SK-N-SH (cell line): Measurements from ENCODE around the gene NEK6.

Source experiments
- CHD2 ChIP-seq: fragments of 150-350 bp; IDR thresholded peaks from 2 replicates; pipeline ENCODE4 v1.6.1; 2018; ENCODE audit warnings: low read length; ENCODE audit not compliant: partially characterized antibody
- CTCF ChIP-seq: fragments of 200-600 bp; sonication (generic); IDR thresholded peaks from 2 replicates; pipeline ENCODE4 v1.6.1; 2017; ENCODE audit warnings: antibody characterized with exemption, mild to moderate bottlenecking, moderate library complexity
- EP300 ChIP-seq, 2 experiments: IDR thresholded peaks; 2 replicates each; pipeline versions ENCODE4 v1.4.0 to v1.6.1; 2012; ENCODE audit warnings: borderline replicate concordance in 1 of 2, low read depth in 1 of 2, low read length in 1 of 2
- GATA2 ChIP-seq: sonication (generic); formaldehyde crosslinking; IDR thresholded peaks from 2 replicates; pipeline ENCODE4 v1.5.0; 2020; ENCODE audit warnings: mild to moderate bottlenecking, missing genetic modification reagents
- JUND ChIP-seq: IDR thresholded peaks from 2 replicates; pipeline ENCODE4 v1.4.0; 2012
- MXI1 ChIP-seq: IDR thresholded peaks from 2 replicates; pipeline ENCODE4 v1.6.1; 2012; ENCODE audit warnings: mild to moderate bottlenecking, low read depth, low read length, improper control_type of control experiment
- RAD21 ChIP-seq: IDR thresholded peaks from 2 replicates; pipeline ENCODE4 v1.6.1; 2012; ENCODE audit warnings: mild to moderate bottlenecking, low read length
- RFX5 ChIP-seq: IDR thresholded peaks from 2 replicates; pipeline ENCODE4 v1.6.1; 2012; ENCODE audit warnings: mild to moderate bottlenecking, improper control_type of control experiment, low read length
- SIN3A ChIP-seq: IDR thresholded peaks from 2 replicates; pipeline ENCODE4 v1.6.1; 2012; ENCODE audit warnings: low read depth, mild to moderate bottlenecking, low read length, moderate library complexity, borderline replicate concordance
- TEAD4 ChIP-seq: IDR thresholded peaks from 2 replicates; pipeline ENCODE4 v1.4.0; 2012; ENCODE audit warnings: mild to moderate bottlenecking, borderline replicate concordance; ENCODE audit not compliant: insufficient read depth
- TF ChIP-seq, protein P1 (sequence below): IDR thresholded peaks from 2 replicates; pipeline ENCODE4 v1.4.0; 2012; ENCODE audit warnings: low read depth, borderline replicate concordance

DNA sequence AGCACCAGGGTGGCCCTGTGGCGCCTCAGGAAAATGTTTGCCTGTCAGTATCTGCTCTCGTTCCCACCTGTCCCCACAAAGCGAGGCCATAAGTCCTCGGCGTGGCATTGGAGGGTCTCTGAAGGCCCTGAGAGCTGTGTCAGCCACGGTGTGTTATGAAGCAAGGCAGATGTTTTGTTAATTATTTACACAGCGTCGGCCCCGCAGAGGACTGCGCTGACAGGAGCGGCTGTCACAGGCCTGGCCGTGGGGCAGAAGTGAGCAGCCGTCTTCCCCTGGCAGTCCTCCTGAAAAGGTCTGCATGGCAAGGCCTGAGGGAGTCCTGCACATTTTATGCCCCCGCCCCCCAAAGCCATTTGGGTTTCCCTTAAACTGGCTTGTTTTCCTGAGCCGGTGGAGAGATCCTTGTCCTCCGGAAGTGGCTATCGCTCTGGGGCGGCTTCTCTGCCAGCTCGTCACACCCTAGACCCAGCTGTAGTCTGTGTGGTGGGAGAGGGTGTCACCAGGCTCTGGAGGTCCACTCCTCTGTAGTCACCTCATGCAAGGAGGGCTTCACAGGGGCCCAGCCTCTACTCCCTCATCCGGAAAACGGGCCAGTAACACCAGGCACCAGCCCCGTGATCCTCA lies 6.2 kb downstream of the NEK6 start:
- TF ChIP-seq CTCF (no peak), RFX5 (no peak), MXI1 (no peak), GATA2 (CRISPR knock-in tag) (no peak), TEAD4 (no peak), CHD2 (no peak), RAD21 (no peak), SIN3A (no peak), EP300 (IDR thresholded peaks at IDR 0.05; ENCODE audit: borderline replicate concordance in 1 of 2, low read depth in 1 of 2, low read length in 1 of 2) (no peak), JUND (no peak)
- TF ChIP-seq, protein P1, sequence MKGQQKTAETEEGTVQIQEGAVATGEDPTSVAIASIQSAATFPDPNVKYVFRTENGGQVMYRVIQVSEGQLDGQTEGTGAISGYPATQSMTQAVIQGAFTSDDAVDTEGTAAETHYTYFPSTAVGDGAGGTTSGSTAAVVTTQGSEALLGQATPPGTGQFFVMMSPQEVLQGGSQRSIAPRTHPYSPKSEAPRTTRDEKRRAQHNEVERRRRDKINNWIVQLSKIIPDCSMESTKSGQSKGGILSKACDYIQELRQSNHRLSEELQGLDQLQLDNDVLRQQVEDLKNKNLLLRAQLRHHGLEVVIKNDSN: no peak
